ENCODE results near the gene GAGE10.
"Not testable (repeated sequence)": the region's sequence is repeated elsewhere in the genome, so short reads cannot be mapped to it uniquely, and the experiment has no call there.

Gene GAGE10

GRCh38 chrX:49323735-49324134 lies 20.3 kb downstream of the GAGE10 start:
- DNase-seq (ENCODE audit: low spot score): not testable (repeated sequence)

- DNase-seq (ENCODE audit: low spot score): not testable (repeated sequence)
These were observed 27.0 kb downstream of the GAGE10 start for GRCh38 chrX:49330421-49330820.

DNA sequence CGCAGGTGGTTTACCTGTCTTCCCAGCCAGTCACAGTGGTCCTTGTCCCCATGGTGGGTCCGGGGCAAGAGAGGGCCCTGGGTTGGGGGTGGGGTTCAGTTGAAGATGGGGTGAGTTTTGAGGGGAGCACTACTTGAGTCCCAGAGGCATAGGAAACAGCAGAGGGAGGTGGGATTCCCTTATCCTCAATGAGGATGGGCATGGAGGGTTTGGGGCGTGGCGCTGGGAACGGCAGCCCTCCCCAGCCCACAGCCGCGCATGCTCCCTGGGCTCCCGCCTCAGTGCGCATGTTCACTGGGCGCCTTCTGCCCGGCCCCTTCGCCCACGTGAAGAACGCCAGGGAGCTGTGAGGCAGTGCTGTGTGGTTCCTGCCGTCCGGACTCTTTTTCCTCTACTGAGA lies 27.8 kb downstream of the GAGE10 start, which contains the start of gene GAGE13:
TSS of gene GAGE13 (plus strand) at position 301 of the 400 bp plus-strand sequence. CDS start 1,156 bp downstream, outside the sequence.
- DNase-seq (ENCODE audit: low spot score): not testable (repeated sequence)

DNA sequence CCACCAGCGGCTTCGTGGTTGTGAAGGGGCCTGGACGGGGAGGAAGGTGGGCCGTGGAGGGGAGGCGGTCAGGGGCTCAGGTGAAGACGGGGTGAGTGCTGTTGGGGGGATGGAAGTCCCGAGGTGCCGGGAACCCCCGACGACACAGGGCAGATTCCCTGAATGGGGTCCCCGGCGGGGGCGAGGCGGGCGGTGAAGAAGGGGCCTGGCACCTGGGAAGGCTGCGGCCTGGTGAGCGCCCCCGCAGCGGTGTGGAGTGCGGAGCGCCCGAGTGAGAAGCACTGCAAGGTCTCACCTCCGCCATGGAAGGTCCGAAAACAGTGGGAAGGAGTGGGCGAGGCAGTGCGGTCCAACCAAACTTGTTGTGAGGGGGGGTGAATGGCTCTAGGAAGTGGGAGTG lies 28.4 kb downstream of the GAGE10 start:
- DNase-seq (ENCODE audit: low spot score): not testable (repeated sequence)

- not testable (repeated sequence) for DNase-seq (ENCODE audit: low spot score)
These were observed 38.0 kb downstream of the GAGE10 start for GRCh38 chrX:49341449-49341848.

DNA sequence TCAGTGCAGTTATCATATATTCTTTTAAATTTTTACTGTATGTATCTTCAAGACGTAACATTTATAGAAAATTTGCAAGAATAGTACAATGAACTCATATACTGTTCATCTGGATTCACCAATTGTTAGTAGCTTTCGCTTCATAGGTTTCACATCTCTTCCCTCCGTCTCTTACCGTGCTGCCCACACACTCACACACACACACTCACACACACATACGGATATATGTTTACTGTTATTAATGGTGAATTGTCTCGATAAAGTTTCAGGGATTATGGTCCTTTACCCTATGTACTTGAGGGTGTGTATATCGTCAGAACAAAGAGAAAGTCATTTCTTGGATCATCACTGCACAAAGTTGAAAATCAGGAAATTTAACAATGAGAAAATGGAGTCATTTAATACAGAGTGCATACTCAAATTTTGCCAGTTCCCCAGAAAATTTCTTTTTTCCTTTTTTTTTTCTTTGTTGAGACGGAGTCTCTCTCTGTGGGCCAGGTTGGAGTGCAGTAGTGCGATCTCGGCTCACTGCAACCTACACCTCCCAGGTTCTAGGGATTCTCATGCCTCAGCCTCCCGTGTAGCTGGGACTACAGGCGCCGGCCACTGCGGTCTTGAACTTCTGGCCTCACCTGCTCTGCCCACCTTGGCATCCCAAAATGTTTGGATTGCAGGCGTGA lies 41.2 kb downstream of the GAGE10 start:
- DNase-seq (ENCODE audit: low spot score): not testable (repeated sequence)

- DNase-seq (ENCODE audit: low spot score): not testable (repeated sequence)
These were observed 42.0 kb downstream of the GAGE10 start for GRCh38 chrX:49345402-49345801.

DNA sequence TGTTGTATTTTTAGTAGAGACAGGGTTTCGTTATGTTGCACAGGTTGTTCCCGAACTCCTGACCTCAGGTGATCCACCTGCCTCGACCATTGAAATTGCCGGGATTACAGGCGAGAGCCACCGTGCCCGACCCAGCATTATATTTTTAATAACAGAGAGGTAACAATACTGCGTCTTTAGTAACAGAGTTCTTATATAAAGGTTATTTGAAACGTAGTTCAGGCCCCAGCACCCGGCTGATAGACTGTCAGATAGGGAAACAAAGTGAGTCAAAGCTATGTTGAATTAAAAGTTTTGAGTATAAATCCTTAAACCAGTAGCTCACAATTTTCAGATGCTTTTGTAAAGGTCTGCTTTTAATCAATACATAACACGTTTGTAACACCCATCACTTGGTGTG lies 42.7 kb downstream of the GAGE10 start:
- not testable (repeated sequence) for DNase-seq (ENCODE audit: low spot score)

Data from kidney capillary endothelial cell (primary cell).